GM21381 (cell line): Measurements from ENCODE around the gene TAF1C.

ENCODE experiments used
- ATAC-seq: cut with Tn5 transposase; IDR thresholded peaks from one replicate; pipeline ENCODE4 v1.9.1; 2021; ENCODE audit warnings: mild to moderate bottlenecking, moderate library complexity; ENCODE audit not compliant: unreplicated experiment

Gene TAF1C

DNA sequence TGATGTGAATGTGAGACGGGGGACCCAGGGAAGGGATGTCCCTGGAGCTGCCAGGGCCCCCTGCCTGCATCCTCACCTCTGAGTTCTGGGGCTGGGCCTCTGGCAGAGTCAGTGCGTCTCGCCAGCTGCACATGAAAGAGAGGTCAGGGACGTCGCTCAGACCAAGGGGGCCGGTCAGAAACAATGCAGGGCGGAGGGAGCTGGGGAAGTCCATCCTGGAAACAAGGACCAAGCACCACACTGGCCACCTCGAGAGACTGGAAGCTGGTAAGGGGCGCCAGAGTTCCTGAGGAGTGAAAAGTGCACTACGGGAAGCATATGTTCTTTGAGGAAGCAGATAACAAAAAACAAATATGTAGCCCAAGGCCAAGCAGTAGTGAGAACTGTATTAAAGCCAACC is 2.1 kb downstream of the TAF1C start:
- no peak for ATAC-seq

DNA sequence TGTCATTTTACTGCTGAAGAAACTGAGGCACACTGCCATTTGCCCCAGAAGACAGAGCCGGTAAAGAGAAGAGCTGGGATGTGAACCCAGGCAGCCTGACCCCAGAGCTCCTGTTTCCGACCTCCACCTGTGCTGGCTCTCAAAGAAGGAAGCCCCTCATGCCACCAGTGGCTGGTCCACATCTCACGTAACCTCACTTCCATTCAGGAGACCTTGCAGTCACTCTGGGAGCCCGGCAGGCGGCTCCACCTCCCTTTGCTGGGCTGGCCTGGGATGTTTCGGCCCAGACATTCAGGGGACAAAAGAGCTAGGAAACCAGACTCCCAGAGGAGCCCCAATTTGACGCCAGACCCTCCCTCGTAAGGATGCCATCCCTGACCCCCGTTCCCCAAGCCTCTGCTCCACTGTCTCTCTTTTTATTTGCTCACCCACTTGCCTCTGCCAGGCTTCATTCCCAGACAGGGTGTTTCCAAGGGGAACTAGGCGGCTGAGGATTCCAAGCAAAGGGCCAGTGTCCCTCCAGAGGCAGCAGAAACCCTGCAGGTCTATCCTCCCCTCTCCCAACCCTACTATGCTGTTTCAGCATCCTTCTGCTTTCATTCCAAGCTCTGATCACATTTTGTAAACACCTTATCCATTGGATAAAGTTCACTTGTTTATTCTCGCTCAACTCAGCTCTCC is 2.8 kb downstream of the TAF1C start:
- ATAC-seq = no peak

DNA sequence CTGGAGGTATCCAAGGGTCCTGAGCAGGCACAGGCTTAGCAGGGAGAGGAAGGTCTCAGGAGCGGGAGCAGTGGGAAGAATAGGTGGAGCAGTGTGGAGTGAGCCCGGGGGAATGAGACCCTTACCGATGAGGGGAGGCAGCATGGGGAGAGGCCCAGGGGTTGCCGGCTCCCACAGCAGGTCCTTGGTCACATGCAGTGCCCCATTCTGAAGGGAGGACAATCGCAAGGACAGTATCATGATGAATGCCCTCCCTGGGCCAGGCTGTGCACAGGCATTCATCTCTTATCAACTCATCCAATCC is 3.3 kb downstream of the TAF1C start:
- ATAC-seq = no peak

DNA sequence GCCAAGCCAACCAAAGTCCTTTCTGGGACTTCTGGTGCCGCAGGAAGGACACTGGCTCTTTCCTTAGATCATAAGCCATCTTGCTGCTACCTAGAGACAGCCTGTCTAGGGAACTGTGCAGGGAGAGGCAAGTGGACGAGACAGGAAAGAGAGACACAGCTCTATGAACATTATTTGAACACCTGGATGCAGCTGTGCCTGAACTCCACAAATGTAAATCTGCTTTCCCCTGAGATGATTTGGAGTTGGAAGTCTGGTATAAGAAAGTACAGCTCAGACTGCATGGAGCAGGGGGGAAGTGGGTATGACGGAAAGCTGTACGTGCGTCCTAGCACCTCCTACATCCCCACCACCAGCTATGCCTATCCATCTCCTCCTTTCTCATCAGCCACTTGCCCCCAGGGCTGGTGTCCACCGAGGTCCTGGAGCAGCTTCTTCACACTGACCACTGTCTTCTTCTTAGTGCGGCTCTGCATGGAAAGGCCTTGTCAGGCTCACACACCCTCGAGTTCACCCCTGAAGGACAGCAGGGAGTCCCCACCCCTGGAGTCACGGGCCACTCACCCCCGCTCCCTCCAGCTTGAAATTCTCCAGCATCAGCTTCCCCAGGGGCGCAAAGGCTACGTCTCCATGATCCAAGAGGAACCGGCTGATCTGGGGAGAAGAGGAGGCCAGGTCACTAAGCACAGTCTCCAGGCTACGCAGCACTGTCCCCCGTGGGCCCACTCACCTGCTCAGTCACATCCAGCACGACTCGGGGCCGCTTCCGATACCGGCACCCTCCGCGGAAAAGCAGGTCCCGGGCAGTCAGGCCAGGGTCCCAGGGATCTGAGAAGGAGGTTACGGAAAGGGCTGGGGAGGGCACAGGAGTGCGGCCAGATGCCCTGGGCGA is 3.9 kb downstream of the TAF1C start:
- no peak for ATAC-seq

DNA sequence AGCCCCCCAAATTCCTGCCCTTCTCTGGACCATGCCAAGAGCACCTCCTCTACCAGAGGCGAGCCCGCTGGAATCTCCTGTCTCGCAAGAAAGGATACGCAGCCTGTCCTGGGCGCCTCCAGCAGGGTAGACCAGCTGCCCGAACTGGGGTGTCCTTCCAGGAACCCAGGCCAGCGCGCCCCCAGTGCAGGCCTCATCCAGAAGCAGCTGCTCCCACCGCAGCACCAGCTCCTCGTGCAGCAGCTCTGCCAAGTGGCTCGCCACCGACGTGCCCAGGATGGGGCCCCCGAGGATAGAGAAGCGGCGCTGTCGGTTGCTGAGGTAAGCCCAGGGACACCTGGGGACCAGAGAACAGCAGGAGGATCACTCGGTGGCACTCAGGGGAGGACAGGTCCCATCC is 4.8 kb downstream of the TAF1C start:
- ATAC-seq = no peak

DNA sequence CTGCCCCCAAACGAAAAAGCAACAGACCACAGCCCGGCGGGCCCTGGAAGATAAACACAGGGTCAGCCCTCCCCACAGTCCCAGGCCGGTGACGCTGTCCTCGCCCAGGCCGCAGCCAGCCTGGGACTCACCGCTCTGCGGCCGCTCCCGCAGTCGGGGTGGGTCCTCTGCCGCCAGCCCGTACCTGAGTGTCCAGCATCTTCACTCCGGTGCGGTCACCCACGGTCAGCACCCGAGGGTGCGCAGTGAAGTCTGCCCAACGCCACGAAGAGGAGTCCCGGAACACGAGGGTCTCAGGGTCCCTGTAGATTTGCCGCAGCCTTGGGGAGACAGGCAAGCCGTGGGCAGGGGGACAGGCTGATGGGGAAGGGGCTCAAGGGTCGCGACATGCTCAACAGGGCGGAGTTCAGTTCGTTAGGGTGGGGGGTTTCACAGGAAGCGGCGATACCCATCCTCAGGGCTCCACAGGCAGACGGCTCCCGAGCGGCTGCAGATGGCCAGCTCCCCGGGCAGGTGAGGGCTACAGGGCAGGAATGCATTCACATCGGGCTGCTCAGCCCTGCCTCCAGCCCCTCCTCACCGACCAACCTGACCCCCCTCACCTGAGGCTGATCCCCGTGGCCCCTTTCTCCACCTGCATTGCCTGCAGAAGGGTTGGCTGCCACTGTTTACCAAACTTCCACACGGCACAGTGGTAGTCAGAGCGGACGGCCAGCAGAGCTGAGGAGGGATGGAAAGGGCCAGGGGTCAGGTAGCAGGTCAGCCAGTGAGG is 5.5 kb downstream of the TAF1C start:
- ATAC-seq = no peak

DNA sequence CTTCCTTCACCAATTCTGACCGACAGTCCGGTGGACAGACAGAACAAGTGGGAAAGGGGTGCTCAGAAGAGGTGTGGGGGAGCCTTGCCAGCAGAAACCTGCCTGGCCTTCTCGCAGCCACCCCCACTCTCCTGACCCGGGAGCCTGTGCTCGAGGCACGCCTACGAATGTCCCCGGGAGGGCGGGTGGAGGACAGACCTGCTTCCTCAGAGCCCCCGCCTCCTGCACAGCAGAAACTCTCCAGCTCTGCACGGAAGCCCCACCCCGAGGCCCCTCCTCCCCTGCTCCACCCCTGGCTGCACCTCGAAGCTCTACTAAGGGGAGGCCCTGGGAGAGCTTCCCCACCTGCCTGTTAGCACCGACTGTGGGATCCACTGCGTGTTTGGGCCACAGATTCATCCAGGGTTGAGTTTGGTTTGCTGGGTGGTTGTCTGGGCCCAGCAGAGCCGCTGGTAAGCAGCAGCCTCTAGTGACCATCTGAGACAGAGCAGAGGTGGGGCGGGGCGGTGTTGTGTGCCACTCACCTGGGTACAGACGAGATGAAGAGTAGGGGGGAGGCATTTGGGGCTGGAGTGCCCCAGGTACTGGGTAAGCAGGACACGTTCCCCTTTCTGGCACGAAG is 6.2 kb downstream of the TAF1C start:
- no peak for ATAC-seq

DNA sequence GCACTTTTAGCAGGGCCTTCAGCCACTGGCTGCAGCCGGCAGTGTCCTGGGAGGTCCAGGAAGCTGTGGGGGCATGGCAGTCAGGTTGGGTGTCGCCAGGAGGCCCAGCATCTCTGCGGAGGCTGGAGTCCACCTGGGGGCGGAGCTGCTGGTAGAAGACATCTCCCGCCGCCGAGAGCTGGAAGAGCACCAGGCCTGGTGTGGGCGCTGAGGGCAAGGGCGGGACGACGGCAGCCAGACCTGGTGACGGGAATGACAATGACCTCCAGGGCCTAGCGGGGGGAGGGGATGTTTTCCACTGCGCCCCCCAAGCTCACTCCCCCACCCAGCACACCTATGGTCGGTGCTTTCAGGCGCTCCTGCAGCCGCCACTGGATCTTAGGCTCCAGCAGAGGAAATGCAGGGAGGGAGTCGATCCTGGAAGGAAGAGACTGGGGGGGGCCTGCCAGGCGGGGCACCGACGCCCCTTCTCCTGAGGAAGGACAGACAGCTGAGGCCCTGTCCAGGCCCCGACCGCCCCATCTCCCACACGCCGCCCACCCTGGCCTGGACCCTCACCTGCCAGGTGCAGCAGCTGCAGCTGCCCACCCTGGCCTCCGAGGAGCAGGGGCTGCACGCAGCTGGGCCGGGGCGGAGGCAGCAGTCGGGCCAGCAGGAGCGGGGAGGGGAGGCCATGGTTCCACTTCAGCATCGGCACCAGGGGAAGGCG is 7.1 kb downstream of the TAF1C start:
- no peak for ATAC-seq

DNA sequence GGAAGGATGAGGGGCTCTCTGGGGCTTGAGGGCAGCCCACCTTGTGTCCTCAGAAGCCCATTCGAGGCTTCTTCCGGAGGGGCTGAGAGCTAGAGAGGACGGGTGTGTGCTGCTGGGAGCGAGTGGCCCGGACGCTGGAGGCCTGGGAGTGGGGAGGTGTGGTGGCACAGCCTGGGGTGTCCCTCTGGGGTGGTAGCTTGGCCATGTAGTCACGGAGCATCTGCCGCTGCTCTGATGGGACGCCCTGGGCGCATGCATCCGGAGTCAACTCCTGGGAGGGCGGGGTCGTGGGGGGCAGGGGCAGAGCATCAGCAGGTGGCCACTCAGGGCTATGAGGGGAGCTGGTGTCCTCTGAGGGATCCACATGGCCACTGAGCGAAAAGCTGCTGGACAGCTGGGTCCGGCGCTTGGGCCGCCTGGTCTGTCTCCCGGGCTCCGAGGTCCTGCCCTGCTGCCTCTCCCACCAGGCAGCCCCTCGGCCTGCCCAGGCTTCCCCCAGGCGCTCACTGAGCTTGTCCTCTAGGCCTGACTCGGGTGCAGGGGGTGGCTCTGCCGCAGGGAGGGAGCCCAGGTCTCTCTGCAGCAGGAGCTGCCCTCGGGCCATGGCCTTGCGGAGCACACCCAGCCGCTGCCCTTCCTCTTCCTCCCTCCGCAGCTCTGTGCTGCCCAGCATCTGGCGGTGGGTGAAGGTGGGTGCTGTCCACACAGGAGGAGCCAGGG is 7.8 kb downstream of the TAF1C start:
- no peak for ATAC-seq

DNA sequence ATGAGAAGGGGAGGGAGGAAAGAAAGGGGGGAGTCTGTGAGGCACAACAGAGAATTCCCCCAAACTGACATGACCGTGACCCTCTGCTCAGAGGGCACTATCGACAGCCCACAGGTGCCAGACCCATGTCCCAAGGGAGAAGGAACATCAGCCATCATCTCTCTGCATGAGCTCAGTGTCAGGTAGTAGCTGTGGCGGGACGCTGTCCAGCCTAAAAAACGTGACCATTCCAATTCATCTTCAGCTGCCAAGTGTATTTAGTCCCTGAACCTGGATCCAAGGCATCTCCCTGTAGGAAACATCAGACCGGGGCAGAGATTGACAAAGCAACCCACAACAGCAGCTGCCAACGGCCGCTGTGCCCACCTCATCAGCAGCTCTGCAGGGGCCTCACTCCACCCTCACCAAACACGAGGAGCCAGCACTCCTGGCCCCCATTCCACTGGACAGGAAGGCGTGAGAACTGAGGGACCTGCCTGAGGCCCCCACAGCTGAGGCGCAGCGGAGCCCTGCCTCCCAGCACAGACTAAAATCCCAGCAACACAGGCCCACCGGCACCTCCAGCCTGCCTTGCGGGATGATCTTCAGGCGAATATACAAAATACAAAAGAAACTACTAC is 8.6 kb downstream of the TAF1C start:
- no peak for ATAC-seq

DNA sequence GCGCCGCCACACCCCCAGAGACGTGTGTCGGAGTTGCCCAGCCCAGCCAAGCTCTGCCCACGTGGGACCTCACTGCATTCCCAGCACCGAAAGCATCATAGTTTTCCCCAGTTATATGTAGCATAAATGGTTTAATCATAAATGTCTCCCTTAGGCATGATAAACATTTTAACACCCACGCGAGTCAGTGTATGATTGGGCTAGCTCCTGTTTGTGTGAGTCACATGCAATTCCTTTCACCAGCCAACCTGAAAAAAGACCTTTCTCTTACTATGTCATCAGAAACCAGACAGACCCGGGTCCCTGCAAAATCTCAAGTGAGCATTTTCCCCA is 9.2 kb downstream of the TAF1C start:
- ATAC-seq = no peak

DNA sequence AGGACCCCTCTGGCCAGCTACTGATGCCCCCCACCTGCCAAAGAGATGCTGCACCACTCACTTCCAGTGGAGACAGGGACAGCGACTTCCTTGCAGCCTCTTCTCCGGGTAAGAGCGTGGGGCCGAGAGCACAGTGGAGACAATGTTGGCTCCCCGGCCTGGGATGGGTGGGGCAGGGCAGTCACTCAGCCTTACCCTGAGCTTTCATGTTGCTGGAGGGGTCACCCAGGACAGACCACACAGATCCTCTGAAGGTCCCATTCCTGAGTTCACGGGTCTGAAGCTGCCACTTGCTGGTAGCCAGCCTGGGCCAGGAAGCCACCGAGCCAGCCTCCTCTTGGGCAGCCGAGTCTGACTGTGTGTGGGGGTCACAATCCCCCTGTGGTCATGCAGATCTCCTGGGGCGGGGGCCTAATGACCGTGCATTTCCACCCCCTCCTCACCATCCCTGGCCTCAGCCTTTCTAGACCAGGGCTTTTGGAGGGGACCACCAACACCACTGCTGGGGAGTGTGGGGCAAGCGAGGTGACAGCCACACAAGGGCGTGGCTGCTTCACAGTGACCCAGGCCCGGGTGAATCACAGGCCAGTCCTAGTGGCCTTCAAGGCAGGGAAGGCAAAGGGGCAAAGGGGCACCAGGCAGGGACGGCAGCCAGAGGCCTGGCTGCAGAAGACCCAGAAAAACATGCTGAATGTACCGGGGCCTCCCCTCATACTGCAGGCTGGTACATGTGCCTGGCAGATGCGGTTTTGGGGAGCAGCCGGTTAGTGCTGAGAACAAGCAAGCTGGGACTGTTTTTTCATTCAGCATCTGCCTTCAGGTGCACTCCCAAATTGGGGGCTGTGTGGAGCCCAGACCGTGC is 10.4 kb downstream of the TAF1C start:
- no peak for ATAC-seq

DNA sequence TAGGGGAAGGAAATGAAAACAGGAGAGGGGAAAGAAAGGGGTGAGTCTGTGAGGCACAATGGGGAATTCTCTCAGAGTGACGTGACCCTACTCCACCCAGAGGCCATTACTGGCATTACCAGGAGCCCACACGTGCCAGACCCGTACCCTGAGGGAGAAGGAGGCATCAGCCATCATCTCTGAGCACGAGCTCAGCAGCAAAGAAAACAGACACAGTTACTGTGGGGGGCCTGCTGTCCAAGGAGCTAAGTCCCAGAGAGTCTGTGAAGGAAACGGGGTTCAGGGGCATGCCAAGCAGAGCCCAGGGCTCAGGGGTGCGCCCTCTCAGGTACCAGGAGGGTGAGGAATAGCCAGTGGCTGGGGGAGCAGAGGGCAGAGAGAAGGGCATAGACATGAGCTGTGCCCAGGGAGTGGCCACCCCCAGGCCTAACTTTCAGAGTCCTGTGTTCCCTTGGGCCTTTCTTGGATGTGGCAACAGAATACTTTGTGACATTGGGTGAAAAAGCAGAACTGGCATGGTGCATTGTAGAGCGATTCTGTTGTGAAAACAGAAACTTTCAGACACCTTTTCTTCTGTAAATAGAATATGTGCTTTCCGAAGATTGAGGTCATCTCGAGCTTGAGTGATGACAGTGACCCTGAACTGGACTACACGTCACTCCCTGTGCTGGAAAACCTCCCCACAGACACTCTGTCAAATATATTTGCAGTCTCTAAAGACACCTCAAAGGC is 11.3 kb downstream of the TAF1C start:
- peak; percentile 60 for ATAC-seq

DNA sequence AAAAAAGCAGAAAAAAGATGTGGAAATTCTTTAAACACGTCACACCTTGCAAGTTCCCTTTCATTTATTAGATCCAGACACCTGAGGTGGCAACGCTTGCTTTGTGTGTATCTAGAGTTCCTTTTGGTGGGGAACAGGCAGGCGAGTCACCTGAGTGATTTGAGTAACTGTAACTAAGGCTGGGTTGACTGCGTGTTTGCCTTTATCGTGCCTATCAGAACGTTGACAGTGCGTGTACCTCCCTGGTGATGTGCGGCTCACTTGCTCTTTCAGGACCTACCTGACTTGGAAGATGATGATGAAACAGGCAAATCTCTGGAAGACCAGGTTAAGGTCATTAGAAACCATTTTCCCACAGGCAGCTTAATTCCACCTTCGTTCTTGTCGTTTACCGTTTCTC is 12.5 kb downstream of the TAF1C start:
- ATAC-seq = no peak

DNA sequence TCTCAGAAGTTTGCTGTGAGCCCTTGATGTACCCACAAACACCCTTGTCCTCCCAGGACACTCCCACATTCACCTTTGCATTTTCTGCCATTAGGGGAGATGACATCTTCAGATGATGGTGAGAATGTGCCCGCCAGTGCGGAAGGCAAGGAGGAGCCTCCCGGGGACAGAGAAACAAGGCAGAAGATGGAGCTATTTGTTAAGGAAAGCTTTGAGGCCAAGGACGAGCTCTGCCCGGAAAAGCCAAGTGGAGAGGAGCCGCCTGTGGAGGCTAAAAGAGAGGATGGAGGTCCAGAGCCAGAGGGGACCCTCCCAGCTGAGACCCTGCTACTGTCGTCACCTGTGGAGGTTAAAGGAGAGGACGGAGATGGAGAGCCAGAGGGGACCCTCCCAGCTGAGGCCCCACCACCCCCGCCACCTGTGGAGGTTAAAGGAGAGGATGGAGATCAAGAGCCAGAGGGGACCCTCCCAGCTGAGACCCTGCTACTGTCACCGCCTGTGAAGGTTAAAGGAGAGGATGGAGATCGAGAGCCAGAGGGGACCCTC is 17.0 kb downstream of the TAF1C start:
- ATAC-seq = no peak

DNA sequence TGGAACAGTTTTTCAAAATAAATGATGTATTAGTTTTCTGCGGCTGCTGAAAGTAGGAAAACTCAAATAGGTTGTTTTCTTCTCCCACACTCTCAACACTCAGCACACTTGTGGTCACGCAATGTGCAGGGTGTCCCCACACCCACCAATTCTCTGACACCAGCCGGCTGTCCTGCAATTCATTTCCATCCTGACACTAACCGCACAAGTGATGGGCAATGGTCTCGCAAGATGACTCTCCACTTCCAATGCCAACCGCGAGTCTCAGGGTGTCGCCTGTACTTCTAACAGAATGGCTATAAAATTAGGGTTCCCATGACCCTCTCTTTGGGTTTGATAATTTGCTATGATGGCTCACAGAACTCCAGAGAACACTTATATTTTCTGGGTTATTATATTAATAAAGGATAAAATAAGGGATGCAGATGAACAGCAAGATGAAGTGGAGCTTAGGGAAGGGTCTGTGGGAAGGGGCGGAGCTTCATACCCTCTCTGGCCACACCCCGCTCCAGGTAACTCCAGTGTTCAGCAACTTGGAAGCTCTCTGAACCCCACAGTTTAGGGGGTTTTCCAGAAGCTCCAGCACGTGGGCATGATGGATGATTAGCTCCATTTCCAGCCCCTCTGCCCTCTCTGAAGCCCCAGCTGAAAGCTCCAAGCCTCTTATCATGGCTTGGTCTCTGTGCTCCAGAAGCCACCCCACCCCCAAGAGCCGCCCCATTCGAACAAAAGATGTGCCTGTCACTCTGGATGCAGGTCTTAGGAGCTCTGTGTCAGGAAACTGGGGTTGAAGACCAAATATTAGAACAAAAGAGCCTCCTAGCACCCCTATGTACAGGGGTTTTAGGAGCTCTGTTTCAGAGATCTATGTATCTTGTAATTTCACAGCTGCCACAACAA is 19.8 kb downstream of the TAF1C start:
- ATAC-seq = no peak

DNA sequence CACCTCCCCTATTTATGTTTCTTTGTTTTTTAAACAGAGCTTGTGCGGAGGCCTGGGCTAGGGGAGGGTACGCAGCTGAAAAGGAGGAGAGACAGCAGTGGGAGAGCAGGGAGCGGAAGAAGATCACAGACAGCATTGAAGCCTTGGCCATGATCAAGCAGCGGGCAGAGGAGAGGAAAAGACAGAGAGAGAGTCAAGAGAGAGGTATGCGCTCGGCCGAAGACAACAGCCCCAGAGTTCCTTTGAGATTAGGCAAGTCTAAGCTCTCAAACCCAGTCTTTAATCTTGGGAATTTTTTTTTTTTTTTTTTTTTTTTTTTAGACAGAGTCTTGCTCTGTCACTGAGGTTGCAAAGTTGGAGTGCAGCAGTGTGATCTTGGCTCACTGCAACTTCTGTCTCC is 21.1 kb downstream of the TAF1C start:
- ATAC-seq = no peak
